NCI-H82 treated with DMSO at 0.1 percent for 48 hours (cell line): ENCODE data around the gene SMCHD1.
"Not testable (repeated sequence)": the region's sequence is repeated elsewhere in the genome, so short reads cannot be mapped to it uniquely, and the experiment has no call there.

Experiments used
- DNase-seq: peaks from one replicate; lab custom pipeline; 2025; ENCODE audit not compliant: unreplicated experiment; lab: John Stamatoyannopoulos, UW

SMCHD1 gene

GRCh38 chr18:2811416-2811815, 155.9 kb downstream of the SMCHD1 start:
- DNase-seq, result no peak

- DNase-seq, result no peak
These were observed 159.4 kb downstream of the SMCHD1 start for GRCh38 chr18:2814928-2815327.

GRCh38 chr18:2818281-2818680, 162.8 kb downstream of the SMCHD1 start:
- no peak for DNase-seq

DNA sequence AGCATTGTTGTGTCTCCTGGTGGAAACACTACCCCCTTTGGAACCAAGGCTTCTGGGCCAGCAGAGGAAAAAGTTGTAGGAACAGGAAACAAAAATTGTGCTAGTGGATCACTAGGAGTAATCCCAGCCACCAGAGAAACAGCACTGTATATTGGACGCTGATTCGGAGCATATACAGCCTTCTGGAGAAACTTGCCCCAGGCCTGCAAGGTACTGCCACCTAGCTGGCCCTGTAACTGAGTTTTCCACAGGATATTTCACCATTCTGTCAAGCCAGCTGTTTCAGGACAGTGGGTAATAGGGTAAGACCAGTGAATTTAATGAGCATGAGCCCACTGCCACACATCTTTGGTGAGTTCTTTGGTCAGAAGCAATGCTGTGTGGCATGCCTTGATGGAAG, 166.2 kb downstream of the SMCHD1 start:
- no peak for DNase-seq

- DNase-seq, result no peak
These were observed 166.8 kb downstream of the SMCHD1 start for GRCh38 chr18:2822213-2822921.

- DNase-seq, result no peak
These were observed 167.7 kb downstream of the SMCHD1 start for GRCh38 chr18:2823202-2823601.

DNA sequence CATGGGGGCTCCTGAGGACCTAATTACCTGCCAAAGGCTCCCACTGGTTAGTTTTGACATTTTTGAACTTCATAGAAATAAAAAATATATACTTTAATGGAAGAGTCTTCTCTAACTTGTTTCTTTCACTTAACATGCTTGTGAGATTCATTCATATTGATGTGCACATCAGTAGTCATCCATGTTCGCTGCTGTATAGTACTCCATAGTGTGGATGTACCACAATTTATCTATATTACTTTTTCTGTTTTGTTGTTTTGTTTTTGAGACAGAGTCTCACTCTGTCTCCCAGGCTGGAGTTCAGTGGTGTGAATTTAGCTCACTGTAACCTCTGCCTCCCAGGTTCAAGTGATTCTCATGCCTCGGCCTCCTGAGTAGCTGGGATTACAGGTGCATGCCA, 168.4 kb downstream of the SMCHD1 start:
- no peak for DNase-seq

- no peak for DNase-seq
These were observed 169.3 kb downstream of the SMCHD1 start for GRCh38 chr18:2824865-2825264.

- no peak for DNase-seq
These were observed 170.2 kb downstream of the SMCHD1 start for GRCh38 chr18:2825613-2826175.

DNA sequence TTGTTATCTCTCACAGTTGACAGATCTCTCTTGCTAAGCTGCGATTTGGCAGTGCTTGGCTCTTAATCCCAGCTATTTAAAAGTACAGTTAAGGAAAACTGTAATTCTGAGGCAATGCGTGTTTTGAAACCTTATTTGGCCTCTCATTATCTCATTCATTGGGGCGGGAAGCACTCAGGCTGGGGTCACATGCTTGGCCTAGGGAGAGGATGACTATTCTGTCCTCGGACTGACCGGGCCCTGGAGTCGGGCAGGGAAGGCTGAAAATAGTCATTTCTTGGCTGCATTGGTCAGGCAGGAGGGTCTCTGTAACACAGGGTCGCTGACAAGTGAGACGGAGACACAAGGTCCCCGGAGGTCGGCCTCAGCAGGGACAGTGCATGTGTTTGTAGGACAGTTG, 171.1 kb downstream of the SMCHD1 start:
- no peak for DNase-seq

DNA sequence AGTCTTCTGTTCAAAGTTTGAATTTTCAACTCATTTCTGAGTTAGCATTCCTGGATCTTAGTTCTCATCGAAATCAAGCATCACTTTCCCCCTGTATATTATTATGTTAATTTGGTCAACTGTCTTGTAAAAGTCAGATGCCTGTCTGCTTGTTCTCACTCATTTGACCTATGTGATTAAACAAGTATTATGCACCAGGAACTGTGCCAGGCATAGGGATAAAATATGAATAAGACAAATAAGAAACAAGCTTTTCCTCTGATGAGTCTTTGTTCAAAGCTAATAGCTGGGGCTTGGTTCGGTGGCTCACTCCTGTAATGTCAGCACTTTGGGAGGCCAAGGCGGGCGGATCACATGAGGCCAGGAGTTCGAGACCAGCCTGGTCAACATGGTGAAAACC, 171.5 kb downstream of the SMCHD1 start:
- no peak for DNase-seq

DNA sequence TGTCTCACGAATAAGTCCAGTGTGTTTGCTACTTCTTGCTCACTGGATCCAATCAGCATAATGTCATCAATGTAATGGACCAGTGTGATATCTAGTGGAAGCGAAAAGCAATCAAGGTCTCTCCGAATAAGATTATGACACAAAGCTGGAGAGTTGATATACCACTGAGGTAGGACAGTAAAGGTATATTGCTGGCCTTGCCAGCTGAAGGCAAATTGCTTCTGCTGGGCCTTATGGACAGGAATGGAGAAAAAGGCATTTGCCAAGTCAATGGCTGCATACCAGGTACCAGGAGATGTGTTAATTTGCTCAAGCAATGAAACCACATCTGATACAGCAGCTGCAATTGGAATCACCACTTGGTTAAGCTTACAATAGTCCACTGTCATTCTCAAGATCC, 180.6 kb downstream of the SMCHD1 start:
- DNase-seq, result not testable (repeated sequence)

GRCh38 chr18:2837290-2837689, 181.8 kb downstream of the SMCHD1 start:
- DNase-seq, result not testable (repeated sequence)

GRCh38 chr18:2839202-2839601, 183.7 kb downstream of the SMCHD1 start:
- DNase-seq, result no peak

DNA sequence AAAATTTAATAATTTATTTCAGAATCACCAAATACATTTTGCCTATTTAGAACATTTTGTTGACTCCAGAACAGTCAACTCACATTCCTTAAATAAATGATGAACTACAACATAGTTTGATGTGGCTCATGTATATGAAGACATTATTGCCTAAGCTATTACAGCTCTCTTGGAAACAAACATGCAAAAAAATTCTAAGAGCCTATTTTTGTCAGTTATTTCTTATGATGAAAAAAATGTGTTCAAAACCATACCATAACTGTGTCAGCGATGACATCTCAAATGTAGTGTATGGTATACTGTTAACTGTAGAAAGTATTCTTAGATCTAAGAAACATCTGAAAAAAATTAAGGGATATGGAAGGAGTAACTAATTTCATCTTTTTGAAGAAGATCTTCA, 185.0 kb downstream of the SMCHD1 start:
- DNase-seq, result no peak

GRCh38 chr18:2843146-2843545, 187.6 kb downstream of the SMCHD1 start:
- no peak for DNase-seq

DNA sequence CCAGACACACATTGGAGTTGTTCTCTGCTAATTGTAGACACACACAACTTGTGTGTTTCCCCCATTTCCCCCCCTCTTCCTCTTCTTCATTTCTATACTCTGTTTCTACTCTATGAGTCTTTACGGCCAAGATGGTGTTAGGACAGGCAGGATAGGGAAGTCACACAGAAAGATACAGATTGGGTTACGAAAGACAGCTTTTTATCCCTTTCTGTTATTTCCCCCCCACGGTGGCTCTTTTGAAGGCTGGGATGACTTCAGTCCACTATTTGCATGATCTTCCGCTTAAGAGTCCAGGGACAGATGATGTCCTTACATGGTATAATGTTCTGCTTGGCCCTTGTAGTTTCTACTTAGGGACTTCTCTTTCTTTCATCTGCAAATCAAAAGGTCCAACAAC, 189.6 kb downstream of the SMCHD1 start:
- DNase-seq, result no peak

- no peak for DNase-seq
These were observed 191.2 kb downstream of the SMCHD1 start, which contains the start of gene EMILIN2 for GRCh38 chr18:2846636-2847316. Gene EMILIN2, plus strand, starts transcription at chr18:2847006. Its CDS starts 183 bp downstream, at chr18:2847189.

- no peak for DNase-seq
These were observed 192.1 kb downstream of the SMCHD1 start for GRCh38 chr18:2847317-2848246.

- no peak for DNase-seq
These were observed 193.0 kb downstream of the SMCHD1 start for GRCh38 chr18:2848247-2849246.
